K562 (cell line): Measurements from ENCODE around the gene DGCR8. TPM values are rescaled to one million over a fixed set of nuclear protein-coding genes. Genes with fewer than 3 reads are reported as not detected.

ENCODE experiments used
- CBX3 ChIP-seq, 2 experiments: IDR thresholded peaks; 1 replicate in 1 of 2; 2 replicates in 1 of 2; pipeline ENCODE4 v1.6.1; 2012; ENCODE audit warnings: inconsistent platforms in 2 of 2, low read length in 2 of 2, borderline replicate concordance in 1 of 2, control low read depth in 1 of 2
- CHD7 ChIP-seq: fragments of 200-600 bp; sonication (generic); IDR thresholded peaks from one replicate; pipeline ENCODE4 v1.6.1; 2012; ENCODE audit warnings: mild to moderate bottlenecking, low read depth, low read length, inconsistent platforms
- EHMT2 ChIP-seq: fragments of 450-650 bp; IDR thresholded peaks from 2 replicates; pipeline ENCODE4 v1.6.1; 2018; ENCODE audit warnings: antibody characterized with exemption
- EP300 ChIP-seq: IDR thresholded peaks from 2 replicates; pipeline ENCODE4 v1.6.1; 2012; ENCODE audit warnings: low read length, improper control_type of control experiment
- GATA2 ChIP-seq: sonication (generic); formaldehyde crosslinking; IDR thresholded peaks from 2 replicates; pipeline ENCODE4 v1.4.0; 2020; ENCODE audit warnings: mild to moderate bottlenecking, missing genetic modification reagents
- NR1H2 ChIP-seq: sonication (generic); formaldehyde crosslinking; IDR thresholded peaks from 2 replicates; pipeline ENCODE4 v1.4.0; 2020; ENCODE audit warnings: mild to moderate bottlenecking, missing genetic modification reagents
- RFX7 ChIP-seq: fragments of 250-450 bp; sonication (Bioruptor Pico); IDR thresholded peaks from 2 replicates; pipeline ENCODE4 v1.5.1; 2021; ENCODE audit warnings: mild to moderate bottlenecking
- RUNX1 ChIP-seq: sonication (generic); IDR thresholded peaks from 2 replicates; pipeline ENCODE4 v1.6.1; 2016; ENCODE audit warnings: antibody characterized with exemption, low read depth
- SRSF3 ChIP-seq: fragments of 200-400 bp; formaldehyde crosslinking; IDR thresholded peaks from 2 replicates; pipeline ENCODE4 v1.6.1; 2016; ENCODE audit warnings: mild to moderate bottlenecking, low read length, moderate library complexity; ENCODE audit not compliant: insufficient read depth
- STAG1 ChIP-seq: sonication (generic); formaldehyde crosslinking; IDR thresholded peaks from 2 replicates; pipeline ENCODE4 v1.5.0; 2020; ENCODE audit warnings: missing genetic modification reagents, borderline replicate concordance
- TOE1 ChIP-seq, 2 experiments: fragments of 450-650 bp in 1 of 2; sonication (generic) in 1 of 2; formaldehyde crosslinking in 1 of 2; IDR thresholded peaks; 2 replicates each; pipeline versions ENCODE4 v1.7.1 to v1.8.0; 2016 to 2022; ENCODE audit warnings: borderline replicate concordance in 2 of 2, mild to moderate bottlenecking in 2 of 2, antibody characterized with exemption in 1 of 2, inconsistent platforms in 1 of 2, low read depth in 1 of 2, missing genetic modification reagents in 1 of 2, moderate library complexity in 1 of 2
- ZFPM2 ChIP-seq: fragments of 250-450 bp; sonication (Bioruptor Pico); IDR thresholded peaks from 2 replicates; pipeline ENCODE4 v1.5.1; 2022; ENCODE audit warnings: mild to moderate bottlenecking
- ZNF197 ChIP-seq: fragments of 200-800 bp; sonication (Bioruptor generic); IDR thresholded peaks from 2 replicates; pipeline ENCODE4 v1.6.1; 2016; ENCODE audit warnings: low read depth, missing genetic modification characterization, missing compliant biosample characterization
- ZNF583 ChIP-seq: fragments of 250-450 bp; sonication (Bioruptor Pico); IDR thresholded peaks from 2 replicates; pipeline ENCODE4 v1.4.0; 2020
- polyA plus RNA-seq, 8 experiments: library from polyadenylated mRNA; depleted of rRNA in 4 of 8; stranded (reverse) in 5 of 8; unstranded in 3 of 8; fragments of >200 nt; fragmentation: Nextera tagmentation in 2 of 8; fragmentation: Illumina TruSeq in 1 of 8; extraction: Ambion mirVana in 2 of 8; extraction: Trizol in 1 of 8; gene quantifications; 2 replicates each; pipeline versions ENCODE4 v1.2.1 to v1.2.3, GENCODE V29; 2011 to 2014; ENCODE audit warnings: inconsistent platforms in 1 of 8, missing spikeins in 1 of 8
- total RNA-seq, 7 experiments: library from RNA; depleted of rRNA in 6 of 7; stranded (reverse); fragments of >200 nt in 6 of 7; fragmentation: Illumina TruSeq in 2 of 7; extraction: Trizol in 2 of 7; gene quantifications; 2 replicates each; pipeline versions ENCODE4 v1.2.1 to v1.2.3, GENCODE V29; 2011 to 2021; ENCODE audit warnings: low replicate concordance in 1 of 7
- TF ChIP-seq, protein P1 (sequence below): fragments of 450-650 bp; formaldehyde crosslinking; conservative IDR thresholded peaks from 2 replicates; pipeline ENCODE4 v1.4.0; 2022; ENCODE audit warnings: mild to moderate bottlenecking, missing genetic modification characterization

The DGCR8 gene
- total and polyA plus RNA-seq, 9 of the 15 experiments (the other 6 are each of a cell fraction or from before 2014, with no cell fraction given) = 5.9 to 144 (median 80.1) TPM

DNA sequence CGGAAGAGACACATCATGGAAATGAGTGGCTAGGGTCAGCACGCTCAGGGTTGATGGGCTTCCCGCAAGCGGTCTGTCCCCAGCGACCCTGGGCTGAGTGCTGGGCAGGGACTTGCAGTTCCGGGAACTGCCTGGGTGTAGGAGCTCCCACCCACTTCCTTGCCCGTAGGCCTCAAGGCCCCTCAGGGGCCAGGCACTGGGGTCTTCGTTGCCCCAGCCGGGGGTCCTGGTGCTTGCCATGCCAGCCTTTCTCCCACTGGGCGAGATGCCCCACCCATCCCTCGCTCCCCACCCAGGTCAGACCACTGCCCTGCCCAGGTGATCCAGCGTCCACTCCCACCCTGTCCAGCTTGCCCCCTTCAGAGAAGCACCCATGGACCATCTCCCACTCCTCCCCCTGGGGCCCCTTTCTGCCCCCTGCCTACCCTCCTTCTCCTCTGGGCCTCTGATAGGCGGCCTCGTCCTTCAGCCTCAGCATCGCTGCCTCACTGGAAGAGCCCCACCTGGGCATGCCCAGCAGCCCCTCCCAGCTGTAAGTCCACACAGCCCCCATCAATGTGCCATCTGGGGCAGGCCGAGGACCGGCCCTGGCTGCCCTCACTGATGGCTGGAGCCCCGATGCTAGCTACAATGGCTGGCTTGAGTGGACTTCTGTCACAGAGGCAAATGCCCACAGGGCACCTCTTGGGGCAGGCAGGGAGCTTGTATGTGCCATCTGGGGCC lies 17.8 kb upstream of the DGCR8 start (continued):
- TF ChIP-seq, protein P1, sequence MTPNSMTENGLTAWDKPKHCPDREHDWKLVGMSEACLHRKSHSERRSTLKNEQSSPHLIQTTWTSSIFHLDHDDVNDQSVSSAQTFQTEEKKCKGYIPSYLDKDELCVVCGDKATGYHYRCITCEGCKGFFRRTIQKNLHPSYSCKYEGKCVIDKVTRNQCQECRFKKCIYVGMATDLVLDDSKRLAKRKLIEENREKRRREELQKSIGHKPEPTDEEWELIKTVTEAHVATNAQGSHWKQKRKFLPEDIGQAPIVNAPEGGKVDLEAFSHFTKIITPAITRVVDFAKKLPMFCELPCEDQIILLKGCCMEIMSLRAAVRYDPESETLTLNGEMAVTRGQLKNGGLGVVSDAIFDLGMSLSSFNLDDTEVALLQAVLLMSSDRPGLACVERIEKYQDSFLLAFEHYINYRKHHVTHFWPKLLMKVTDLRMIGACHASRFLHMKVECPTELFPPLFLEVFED = no peak
- TF ChIP-seq EHMT2 (no peak), EP300 (no peak), STAG1 (CRISPR knock-in tag) (no peak), CBX3 (IDR thresholded peaks at IDR 0.05; ENCODE audit: borderline replicate concordance in 1 of 2, low read length in 2 of 2) (peak in 1 of 2 experiments; percentile 62; a peak in 1 of 3 replicates), RUNX1 (0 out of 2 replicates have a peak, but pooled peaks have one; percentile 27), GATA2 (CRISPR knock-in tag) (no peak), ZNF197 (CRISPR knock-in tag) (no peak), ZFPM2 (CRISPR knock-in tag) (0 out of 2 replicates have a peak, but pooled peaks have one; percentile 62), RFX7 (no peak), SRSF3 (0 out of 2 replicates have a peak, but pooled peaks have one; percentile 38), NR1H2 (CRISPR knock-in tag) (no peak), ZNF583 (CRISPR knock-in tag) (no peak), CHD7 (no peak), TOE1 (IDR thresholded peaks at IDR 0.05; ENCODE audit: borderline replicate concordance) (no peak), TOE1 (CRISPR knock-in tag; IDR thresholded peaks at IDR 0.05; ENCODE audit: borderline replicate concordance, low read depth) (no peak)
